Measurements from ENCODE around the gene SLC15A4. TPM values are rescaled to one million over a fixed set of nuclear protein-coding genes. Genes with fewer than 3 reads are reported as not detected.

Gene SLC15A4
- total RNA-seq, 2 donors from 2014 or later = 33.5 to 51.5 TPM

GRCh38 chr12:128823216-128823915 is 392 bp downstream of the SLC15A4 start:
- peak; percentile 28 for DNase-seq (ENCODE audit: low spot score)
- 1% methylated on average over 39 of the region's 88 CpGs for WGBS
- H3K4me1 ChIP-seq (replicated peaks) = peaks cover 10% of the 10 kb centered on the region
- peak overlapping the region; percentile 81 to 84 for H3K4me3 ChIP-seq
- H3K36me3 ChIP-seq = no peaks in the 10 kb centered on the region
- intact Hi-C loops (cut with DNase I) = loop anchor here (5.0 kb wide), 1 partner anchor 141 kb away; no protein-coding TSS in a partner anchor
- no peaks in the 10 kb centered on the region for H3K27me3 ChIP-seq (replicated peaks; ENCODE audit: insufficient read depth)
- TF ChIP-seq POLR2A (IDR thresholded peaks at IDR 0.05) (peak; percentile 9), CTCF (IDR thresholded peaks at IDR 0.05) (no peak), POLR2AphosphoS5 (IDR thresholded peaks at IDR 0.05) (no peak)
- peak overlapping the region; percentile 69 to 78 for H3K27ac ChIP-seq
- H3K9me3 ChIP-seq = no peaks in the 10 kb centered on the region

GRCh38 chr12:128820723-128821432 is 2.9 kb downstream of the SLC15A4 start:
- no peaks in the 10 kb centered on the region for H3K36me3 ChIP-seq
- intact Hi-C loops (cut with DNase I) = loop anchor here (5.0 kb wide), 1 partner anchor 139 kb away; no protein-coding TSS in a partner anchor
- no peak for DNase-seq (ENCODE audit: low spot score)
- H3K4me3 ChIP-seq = no peak overlapping the region
- no peaks in the 10 kb centered on the region for H3K27me3 ChIP-seq (replicated peaks; ENCODE audit: insufficient read depth)
- no peaks in the 10 kb centered on the region for H3K9me3 ChIP-seq
- TF ChIP-seq CTCF (IDR thresholded peaks at IDR 0.05) = no peak
- H3K27ac ChIP-seq = no peak overlapping the region
- H3K4me1 ChIP-seq (replicated peaks) = peaks cover 10% of the 10 kb centered on the region
- 74% methylated on average over 7 of the region's 7 CpGs for WGBS

GRCh38 chr12:128820253-128820652 is 3.5 kb downstream of the SLC15A4 start:
- Histone ChIP-seq H3K27ac (no peak overlapping the region), H3K4me1 (replicated peaks) (peaks cover 10% of the 10 kb centered on the region), H3K36me3 (no peaks in the 10 kb centered on the region), H3K4me3 (no peak overlapping the region), H3K9me3 (no peaks in the 10 kb centered on the region), H3K27me3 (replicated peaks; ENCODE audit: insufficient read depth) (no peaks in the 10 kb centered on the region)
- no peak for DNase-seq (ENCODE audit: low spot score)
- TF ChIP-seq POLR2AphosphoS5 (IDR thresholded peaks at IDR 0.05) = no peak
- TF ChIP-seq POLR2A (IDR thresholded peaks at IDR 0.05) = no peak
- no peak for TF ChIP-seq CTCF (IDR thresholded peaks at IDR 0.05)
- intact Hi-C loops (cut with DNase I) = loop anchor here (5.0 kb wide), 1 partner anchor 138 kb away; no protein-coding TSS in a partner anchor
- 91% methylated on average over 6 of the region's 6 CpGs for WGBS

- H3K9me3 ChIP-seq = no peaks in the 10 kb centered on the region
- no peak overlapping the region for H3K27ac ChIP-seq
- H3K27me3 ChIP-seq (replicated peaks; ENCODE audit: insufficient read depth) = no peaks in the 10 kb centered on the region
- H3K4me1 ChIP-seq (replicated peaks) = peaks cover 10% of the 10 kb centered on the region
- no peak overlapping the region for H3K4me3 ChIP-seq
- no peaks in the 10 kb centered on the region for H3K36me3 ChIP-seq
- TF ChIP-seq POLR2A (IDR thresholded peaks at IDR 0.05) (no peak), CTCF (IDR thresholded peaks at IDR 0.05) (no peak), POLR2AphosphoS5 (IDR thresholded peaks at IDR 0.05) (no peak)
- WGBS = 85% methylated on average over 16 of the region's 16 CpGs
- DNase-seq (ENCODE audit: low spot score) = no peak
- intact Hi-C loops (cut with DNase I) = loop anchor here (5.0 kb wide), 1 partner anchor 137 kb away; no protein-coding TSS in a partner anchor
These were observed 4.2 kb downstream of the SLC15A4 start for GRCh38 chr12:128819293-128820144.

Measured in prostate gland (tissue), 2 donors.